Caco-2 (cell line): Measurements from ENCODE around the gene CAPN8. TPM values are rescaled to one million over a fixed set of nuclear protein-coding genes. Genes with fewer than 3 reads are reported as not detected.

Experiments
- BruUV-seq: library from RNA; stranded (reverse); fragments of 400-500 nt; replicated peaks from 2 replicates; lab custom pipeline; 2021; lab: Mats Ljungman, UMichigan
- CTCF ChIA-PET: fragments of 300-600 bp; sonication (Branson Sonifier 250); formaldehyde crosslinking; loops from one replicate; lab custom pipeline; 2022; ENCODE audit warnings: antibody characterized with exemption; lab: Charles Lee
- POLR2A ChIA-PET: fragments of 300-600 bp; sonication (Branson Sonifier 250); formaldehyde crosslinking; loops from one replicate; lab custom pipeline; 2022; ENCODE audit warnings: antibody characterized with exemption; lab: Charles Lee
- DNase-seq, 2 experiments: peaks; one replicate each; pipeline versions ENCODE4 v3.0.0 to v3.0.0-alpha.2; 2020 to 2022
- H3K27me3 ChIP-seq: replicated peaks from 2 replicates; pipeline ENCODE4 v1.6.0; 2011; ENCODE audit warnings: low read length; ENCODE audit not compliant: control insufficient read depth, insufficient read depth
- H3K36me3 ChIP-seq: 2 replicates; pipeline ENCODE4 v1.5.1; 2011; ENCODE audit warnings: low read length; ENCODE audit not compliant: control insufficient read depth, insufficient read depth
- H3K4me1 ChIP-seq: fragments of 250-450 bp; sonication (Bioruptor Pico); 2 replicates; pipeline ENCODE4 v1.5.1; 2020; ENCODE audit warnings: mild to moderate bottlenecking
- H3K4me3 ChIP-seq: 2 replicates; pipeline ENCODE4 v1.5.1; 2011; ENCODE audit warnings: low read depth, mild to moderate bottlenecking, control low read depth, low read length
- H3K9me3 ChIP-seq: fragments of 250-450 bp; sonication (Bioruptor Pico); 2 replicates; pipeline ENCODE4 v1.5.1; 2020; ENCODE audit warnings: mild to moderate bottlenecking, moderate library complexity
- H3K27ac Mint-ChIP-seq: one replicate; pipeline ENCODE4 v1.8.0; 2022; ENCODE audit warnings: mixed read lengths; ENCODE audit not compliant: unreplicated experiment
- H3K27me3 Mint-ChIP-seq: one replicate; pipeline ENCODE4 v1.8.0; 2022; ENCODE audit warnings: mixed read lengths; ENCODE audit not compliant: insufficient read depth, unreplicated experiment
- H3K36me3 Mint-ChIP-seq: one replicate; pipeline ENCODE4 v1.8.0; 2022; ENCODE audit warnings: mild to moderate bottlenecking, mixed read lengths; ENCODE audit not compliant: insufficient read depth, unreplicated experiment
- H3K4me1 Mint-ChIP-seq: one replicate; pipeline ENCODE4 v1.8.0; 2022; ENCODE audit warnings: low read depth, mixed read lengths; ENCODE audit not compliant: unreplicated experiment
- H3K4me3 Mint-ChIP-seq: one replicate; pipeline ENCODE4 v1.8.0; 2022; ENCODE audit warnings: mild to moderate bottlenecking, moderate library complexity, mixed read lengths; ENCODE audit not compliant: unreplicated experiment
- H3K9me3 Mint-ChIP-seq: one replicate; pipeline ENCODE4 v1.8.0; 2022; ENCODE audit warnings: mixed read lengths; ENCODE audit not compliant: unreplicated experiment
- CTCF ChIP-seq, 2 experiments: fragments of 200-600 bp in 1 of 2; IDR thresholded peaks; 1 replicate in 1 of 2; 2 replicates in 1 of 2; pipeline versions ENCODE4 v1.5.1 to v1.8.0; 2011 to 2022; ENCODE audit warnings: antibody characterized with exemption in 1 of 2, control low read depth in 1 of 2, inconsistent platforms in 1 of 2, low read depth in 1 of 2, low read length in 1 of 2, mild to moderate bottlenecking in 1 of 2, moderate library complexity in 1 of 2; ENCODE audit not compliant: insufficient read depth in 1 of 2, severe bottlenecking in 1 of 2, unreplicated experiment in 1 of 2
- intact Hi-C: fragments of 100-400 bp; cut with micrococcal nuclease; formaldehyde crosslinking; loops from one replicate; pipeline ENCODE4 v1.10.0; 2022; ENCODE audit not compliant: unreplicated experiment
- total RNA-seq: library from RNA; stranded (reverse); gene quantifications from 2 replicates; pipeline ENCODE4 v1.2.3, GENCODE V29; 2022

The CAPN8 gene
- total RNA-seq, 1 experiment from 2014 or later: 4.1 TPM

- POLR2A ChIA-PET: no interaction called here
- H3K4me1 Mint-ChIP-seq: no peaks in the 10 kb centered on the region
These were observed 48.9 kb downstream of the CAPN8 start for GRCh38 chr1:223616586-223616985.

GRCh38 chr1:223611936-223612335, 53.6 kb downstream of the CAPN8 start:
- no peak overlapping the region for H3K4me3 ChIP-seq
- CTCF ChIA-PET: interaction anchor here (1.5 kb wide), 1 partner anchor 55 kb away, joined by 8 read pairs; no protein-coding TSS in a partner anchor

More at GRCh38 chr1:223616586-223616985, 48.9 kb downstream of the CAPN8 start:
- no peaks in the 10 kb centered on the region for H3K27me3 ChIP-seq
- no peak overlapping the region for H3K4me3 ChIP-seq
- H3K9me3 Mint-ChIP-seq: no peaks in the 10 kb centered on the region
- intact Hi-C loops: no loop called here
- no peaks in the 10 kb centered on the region for H3K36me3 Mint-ChIP-seq
- no peak overlapping the region for H3K4me3 Mint-ChIP-seq
- TF ChIP-seq CTCF (IDR thresholded peaks at IDR 0.05; ENCODE audit: insufficient read depth in 1 of 2, low read depth in 1 of 2, low read length in 1 of 2, severe bottlenecking in 1 of 2, unreplicated experiment in 1 of 2): no peak
- H3K36me3 ChIP-seq: no peaks in the 10 kb centered on the region
- no TSS peak for BruUV-seq
- peaks cover 3% of the 10 kb centered on the region for H3K4me1 ChIP-seq
- CTCF ChIA-PET: interaction anchor here (1.1 kb wide), 1 partner anchor 483 kb away, joined by 3 read pairs; no protein-coding TSS in a partner anchor
- DNase-seq: no peak
- H3K27ac Mint-ChIP-seq: no peak overlapping the region
- no peaks in the 10 kb centered on the region for H3K9me3 ChIP-seq
- H3K27me3 Mint-ChIP-seq: no peaks in the 10 kb centered on the region

GRCh38 chr1:223609977-223610376, 55.5 kb downstream of the CAPN8 start:
- CTCF ChIA-PET: interaction anchor here (1.1 to 1.3 kb wide), 2 partner anchors 52 to 53 kb away, joined by 3 to 5 read pairs; no protein-coding TSS in a partner anchor
- no peak overlapping the region for H3K27ac Mint-ChIP-seq
- no peaks in the 10 kb centered on the region for H3K9me3 Mint-ChIP-seq
- BruUV-seq: no TSS peak
- no peak for TF ChIP-seq CTCF (IDR thresholded peaks at IDR 0.05; ENCODE audit: insufficient read depth in 1 of 2, low read depth in 1 of 2, low read length in 1 of 2, severe bottlenecking in 1 of 2, unreplicated experiment in 1 of 2)
- POLR2A ChIA-PET: no interaction called here
- intact Hi-C loops: no loop called here
- H3K4me3 ChIP-seq: no peak overlapping the region
- no peaks in the 10 kb centered on the region for H3K4me1 ChIP-seq
- H3K36me3 ChIP-seq: no peaks in the 10 kb centered on the region
- no peaks in the 10 kb centered on the region for H3K36me3 Mint-ChIP-seq
- no peak for DNase-seq
- H3K27me3 ChIP-seq: no peaks in the 10 kb centered on the region
- H3K4me3 Mint-ChIP-seq: no peak overlapping the region
- no peaks in the 10 kb centered on the region for H3K9me3 ChIP-seq
- no peaks in the 10 kb centered on the region for H3K27me3 Mint-ChIP-seq
- no peaks in the 10 kb centered on the region for H3K4me1 Mint-ChIP-seq

More at GRCh38 chr1:223611936-223612335, 53.6 kb downstream of the CAPN8 start:
- no peak for DNase-seq
- no peak overlapping the region for H3K27ac Mint-ChIP-seq
- Histone ChIP-seq H3K4me1 (no peaks in the 10 kb centered on the region), H3K36me3 (no peaks in the 10 kb centered on the region), H3K27me3 (no peaks in the 10 kb centered on the region), H3K9me3 (no peaks in the 10 kb centered on the region)
- no TSS peak for BruUV-seq
- TF ChIP-seq CTCF (IDR thresholded peaks at IDR 0.05; ENCODE audit: insufficient read depth in 1 of 2, low read depth in 1 of 2, low read length in 1 of 2, severe bottlenecking in 1 of 2, unreplicated experiment in 1 of 2): no peak
- no peaks in the 10 kb centered on the region for H3K4me1 Mint-ChIP-seq
- intact Hi-C loops: no loop called here
- no peaks in the 10 kb centered on the region for H3K36me3 Mint-ChIP-seq
- H3K4me3 Mint-ChIP-seq: no peak overlapping the region
- no peaks in the 10 kb centered on the region for H3K27me3 Mint-ChIP-seq
- POLR2A ChIA-PET: interaction anchor here (0.6 kb wide), 1 partner anchor 17 kb away, joined by 3 read pairs; no protein-coding TSS in a partner anchor
- no peaks in the 10 kb centered on the region for H3K9me3 Mint-ChIP-seq
